Type B pancreatic cell (in vitro differentiated cells): ENCODE measurements around the gene PUS1. TPM values are rescaled to one million over a fixed set of nuclear protein-coding genes. Genes with fewer than 3 reads are reported as not detected.

Experiments
- DNase-seq: peaks from one replicate; pipeline ENCODE4 v3.0.0; 2021; ENCODE audit warnings: mixed read lengths; ENCODE audit not compliant: unreplicated experiment; ENCODE audit errors: extremely low spot score
- H3K27ac Mint-ChIP-seq: 2 replicates; pipeline ENCODE4 v1.8.0; 2021; ENCODE audit warnings: mild to moderate bottlenecking, mixed read lengths
- H3K27me3 Mint-ChIP-seq: 2 replicates; pipeline ENCODE4 v1.8.0; 2021; ENCODE audit warnings: mixed read lengths
- H3K36me3 Mint-ChIP-seq: 2 replicates; pipeline ENCODE4 v1.8.0; 2021; ENCODE audit warnings: mixed read lengths
- H3K4me1 Mint-ChIP-seq: one replicate; pipeline ENCODE4 v1.8.0; 2021; ENCODE audit warnings: mixed read lengths; ENCODE audit not compliant: unreplicated experiment
- H3K4me3 Mint-ChIP-seq: 2 replicates; pipeline ENCODE4 v1.8.0; 2021; ENCODE audit warnings: mild to moderate bottlenecking, mixed read lengths
- H3K9me3 Mint-ChIP-seq: 2 replicates; pipeline ENCODE4 v1.8.0; 2021; ENCODE audit warnings: mixed read lengths
- total RNA-seq: library from RNA; stranded (reverse); gene quantifications from 2 replicates; pipeline ENCODE4 v1.2.1, GENCODE V29; 2021; ENCODE audit warnings: low replicate concordance
- TF ChIP-seq, protein P1 (sequence below): fragments of 200-600 bp; sonication (generic); conservative IDR thresholded peaks from 2 replicates; pipeline ENCODE4 v1.5.0; 2021; ENCODE audit warnings: antibody characterized with exemption, mild to moderate bottlenecking

PUS1 gene
- total RNA-seq, 1 donor from 2014 or later, result 38.1 TPM

DNA sequence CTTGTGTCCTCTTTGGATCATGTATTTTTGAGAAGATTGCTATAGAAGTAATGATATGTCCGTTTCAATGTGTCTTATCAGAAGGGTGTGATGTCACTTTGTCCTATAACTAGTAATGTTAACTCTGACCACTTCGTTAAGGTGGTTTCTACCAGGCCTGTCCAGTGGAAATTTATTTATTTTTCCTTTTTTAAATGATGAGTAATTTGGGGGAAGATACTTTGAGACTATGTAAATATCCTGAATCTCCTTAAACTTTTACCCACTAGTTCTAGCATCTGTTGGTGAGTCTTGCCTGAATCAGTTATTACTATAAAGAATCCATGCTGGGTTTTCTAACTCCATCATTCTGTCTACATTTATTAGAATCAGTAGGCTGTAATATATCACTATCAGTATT lies 36.0 kb downstream of the PUS1 start:
- Mint-ChIP-seq H3K4me3 (no peak overlapping the region), H3K36me3 (peaks cover 3% of the 10 kb centered on the region), H3K27ac (no peak overlapping the region), H3K9me3 (no peaks in the 10 kb centered on the region), H3K27me3 (no peaks in the 10 kb centered on the region), H3K4me1 (no peaks in the 10 kb centered on the region)
- TF ChIP-seq, protein P1, sequence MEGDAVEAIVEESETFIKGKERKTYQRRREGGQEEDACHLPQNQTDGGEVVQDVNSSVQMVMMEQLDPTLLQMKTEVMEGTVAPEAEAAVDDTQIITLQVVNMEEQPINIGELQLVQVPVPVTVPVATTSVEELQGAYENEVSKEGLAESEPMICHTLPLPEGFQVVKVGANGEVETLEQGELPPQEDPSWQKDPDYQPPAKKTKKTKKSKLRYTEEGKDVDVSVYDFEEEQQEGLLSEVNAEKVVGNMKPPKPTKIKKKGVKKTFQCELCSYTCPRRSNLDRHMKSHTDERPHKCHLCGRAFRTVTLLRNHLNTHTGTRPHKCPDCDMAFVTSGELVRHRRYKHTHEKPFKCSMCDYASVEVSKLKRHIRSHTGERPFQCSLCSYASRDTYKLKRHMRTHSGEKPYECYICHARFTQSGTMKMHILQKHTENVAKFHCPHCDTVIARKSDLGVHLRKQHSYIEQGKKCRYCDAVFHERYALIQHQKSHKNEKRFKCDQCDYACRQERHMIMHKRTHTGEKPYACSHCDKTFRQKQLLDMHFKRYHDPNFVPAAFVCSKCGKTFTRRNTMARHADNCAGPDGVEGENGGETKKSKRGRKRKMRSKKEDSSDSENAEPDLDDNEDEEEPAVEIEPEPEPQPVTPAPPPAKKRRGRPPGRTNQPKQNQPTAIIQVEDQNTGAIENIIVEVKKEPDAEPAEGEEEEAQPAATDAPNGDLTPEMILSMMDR, result no peak
- DNase-seq, result no peak

DNA sequence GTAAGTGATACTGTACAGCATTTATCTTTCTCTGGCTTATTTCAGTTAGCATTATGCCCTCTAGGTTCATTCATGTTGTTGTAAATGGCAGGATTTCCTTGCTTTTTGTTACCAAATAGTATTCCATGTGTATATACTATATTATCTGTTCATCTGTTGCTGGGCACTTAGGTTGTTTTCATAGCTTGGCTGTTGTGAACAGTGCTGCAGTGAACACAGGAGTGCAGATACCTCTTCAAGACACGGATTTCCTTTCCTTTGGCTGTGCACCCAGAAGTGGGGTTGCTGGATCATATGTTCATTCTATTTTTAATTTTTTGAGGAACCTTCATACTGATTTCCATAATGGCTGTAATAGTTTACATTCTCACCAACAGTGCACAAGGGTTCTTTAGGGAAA lies 42.1 kb downstream of the PUS1 start:
- Mint-ChIP-seq H3K27ac (no peak overlapping the region), H3K27me3 (no peaks in the 10 kb centered on the region), H3K36me3 (peaks cover 16% of the 10 kb centered on the region), H3K4me3 (no peak overlapping the region), H3K9me3 (no peaks in the 10 kb centered on the region), H3K4me1 (no peaks in the 10 kb centered on the region)
- no peak for DNase-seq
- TF ChIP-seq, protein P1, result no peak

DNA sequence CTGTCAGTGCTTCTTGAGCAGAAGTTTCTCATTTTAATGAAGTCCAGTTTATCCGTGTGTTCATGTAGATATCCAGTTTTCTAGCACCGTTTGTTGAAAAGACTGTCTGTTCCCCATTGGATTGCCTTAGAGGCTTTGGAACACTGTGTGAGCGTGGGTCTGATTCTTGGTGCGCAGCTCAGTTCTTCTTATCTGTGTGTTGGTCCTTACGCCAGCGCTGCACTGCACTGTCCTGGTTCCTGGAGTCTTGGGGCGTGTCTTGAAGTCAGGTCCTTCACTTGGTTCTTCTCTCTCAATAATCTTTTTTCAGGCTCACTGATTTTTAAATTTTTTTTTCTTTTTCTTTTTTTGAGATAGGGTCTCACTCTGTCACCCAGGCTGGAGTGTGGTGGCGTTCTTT lies 46.2 kb downstream of the PUS1 start:
- no peaks in the 10 kb centered on the region for H3K9me3 Mint-ChIP-seq
- H3K27me3 Mint-ChIP-seq, result no peaks in the 10 kb centered on the region
- TF ChIP-seq, protein P1, result no peak
- H3K36me3 Mint-ChIP-seq, result peaks cover 18% of the 10 kb centered on the region
- DNase-seq, result no peak
- no peaks in the 10 kb centered on the region for H3K4me1 Mint-ChIP-seq
- no peak overlapping the region for H3K27ac Mint-ChIP-seq
- no peak overlapping the region for H3K4me3 Mint-ChIP-seq

DNA sequence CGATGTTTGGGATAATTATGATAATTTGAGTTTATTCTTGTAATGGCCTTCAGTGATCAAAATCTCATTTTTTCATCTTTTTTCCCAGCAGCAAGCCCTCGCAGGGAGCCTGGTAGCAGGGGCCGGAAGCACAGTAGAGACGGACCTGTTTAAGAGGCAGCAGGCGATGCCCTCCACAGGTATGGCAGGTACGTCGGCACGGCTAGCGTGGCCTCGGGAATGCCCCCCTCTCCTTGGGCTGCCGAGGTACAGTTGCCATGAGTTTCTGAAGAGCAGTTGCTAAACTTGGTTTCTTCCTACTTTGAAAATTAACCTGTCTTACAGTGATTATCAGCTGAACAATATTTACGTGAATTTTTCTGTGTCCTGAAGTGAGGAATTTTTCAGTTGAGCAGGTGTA lies 50.5 kb downstream of the PUS1 start:
- no peaks in the 10 kb centered on the region for H3K27me3 Mint-ChIP-seq
- no peak for DNase-seq
- H3K27ac Mint-ChIP-seq, result no peak overlapping the region
- no peak overlapping the region for H3K4me3 Mint-ChIP-seq
- H3K36me3 Mint-ChIP-seq, result peaks cover 8% of the 10 kb centered on the region
- no peaks in the 10 kb centered on the region for H3K4me1 Mint-ChIP-seq
- TF ChIP-seq, protein P1, result no peak
- no peaks in the 10 kb centered on the region for H3K9me3 Mint-ChIP-seq

DNA sequence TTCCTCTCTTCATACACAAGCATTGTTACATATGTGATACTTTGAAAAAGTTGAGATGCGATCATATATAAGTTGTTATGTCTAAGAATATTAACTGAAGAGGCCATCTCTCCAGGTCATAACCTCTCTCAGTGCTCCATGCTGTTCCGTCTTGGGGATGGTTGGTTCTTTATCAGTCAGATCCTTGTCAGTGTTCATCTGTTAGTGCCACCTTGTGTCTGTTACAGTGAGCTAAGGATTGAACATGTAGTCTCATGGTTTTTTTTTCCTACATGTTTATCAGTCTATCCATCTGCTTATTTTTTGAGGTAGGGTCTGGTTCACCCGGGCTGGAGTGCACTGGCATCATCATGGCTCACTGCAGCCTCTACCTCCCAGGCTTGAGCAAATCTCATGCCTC lies 51.2 kb downstream of the PUS1 start:
- no peaks in the 10 kb centered on the region for H3K27me3 Mint-ChIP-seq
- H3K36me3 Mint-ChIP-seq, result peaks cover 8% of the 10 kb centered on the region

More for the DNA sequence above, 51.2 kb downstream of the PUS1 start:
- H3K4me3 Mint-ChIP-seq, result no peak overlapping the region
- DNase-seq, result no peak
- no peaks in the 10 kb centered on the region for H3K4me1 Mint-ChIP-seq
- TF ChIP-seq, protein P1, result no peak
- H3K27ac Mint-ChIP-seq, result no peak overlapping the region
- no peaks in the 10 kb centered on the region for H3K9me3 Mint-ChIP-seq
